ENCODE results near the gene ADK. TPM values are rescaled to one million over a fixed set of nuclear protein-coding genes. Genes with fewer than 3 reads are reported as not detected.

ADK gene
- 31.3 and 41.9 TPM in 2 replicates for polyA plus RNA-seq (2011; rRNA removed)
- 9.2 and 16.1 TPM in 2 replicates for polyA minus RNA-seq (2011; rRNA and poly(A)+ RNA removed)

GRCh38 chr10:74150990-74151878, at the start of gene ADK:
ADK (plus strand) TSS chr10:74151221; CDS start chr10:74151279, 58 bp downstream.
- TF ChIP-seq, protein P1, sequence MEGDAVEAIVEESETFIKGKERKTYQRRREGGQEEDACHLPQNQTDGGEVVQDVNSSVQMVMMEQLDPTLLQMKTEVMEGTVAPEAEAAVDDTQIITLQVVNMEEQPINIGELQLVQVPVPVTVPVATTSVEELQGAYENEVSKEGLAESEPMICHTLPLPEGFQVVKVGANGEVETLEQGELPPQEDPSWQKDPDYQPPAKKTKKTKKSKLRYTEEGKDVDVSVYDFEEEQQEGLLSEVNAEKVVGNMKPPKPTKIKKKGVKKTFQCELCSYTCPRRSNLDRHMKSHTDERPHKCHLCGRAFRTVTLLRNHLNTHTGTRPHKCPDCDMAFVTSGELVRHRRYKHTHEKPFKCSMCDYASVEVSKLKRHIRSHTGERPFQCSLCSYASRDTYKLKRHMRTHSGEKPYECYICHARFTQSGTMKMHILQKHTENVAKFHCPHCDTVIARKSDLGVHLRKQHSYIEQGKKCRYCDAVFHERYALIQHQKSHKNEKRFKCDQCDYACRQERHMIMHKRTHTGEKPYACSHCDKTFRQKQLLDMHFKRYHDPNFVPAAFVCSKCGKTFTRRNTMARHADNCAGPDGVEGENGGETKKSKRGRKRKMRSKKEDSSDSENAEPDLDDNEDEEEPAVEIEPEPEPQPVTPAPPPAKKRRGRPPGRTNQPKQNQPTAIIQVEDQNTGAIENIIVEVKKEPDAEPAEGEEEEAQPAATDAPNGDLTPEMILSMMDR (IDR thresholded peaks at IDR 0.05; ENCODE audit: low read depth, low read length): peak; percentile 41
- ChIA-PET CTCF (interaction anchor here (0.9 to 2.1 kb wide), 7 partner anchors 17 to 265 kb away, joined by 3 to 9 read pairs (median 3); no protein-coding TSS in a partner anchor), POLR2A (interaction anchor here (0.7 to 1.1 kb wide), 4 partner anchors 23 to 39 kb away, joined by 3 to 6 read pairs (median 4); no protein-coding TSS in a partner anchor)

DNA sequence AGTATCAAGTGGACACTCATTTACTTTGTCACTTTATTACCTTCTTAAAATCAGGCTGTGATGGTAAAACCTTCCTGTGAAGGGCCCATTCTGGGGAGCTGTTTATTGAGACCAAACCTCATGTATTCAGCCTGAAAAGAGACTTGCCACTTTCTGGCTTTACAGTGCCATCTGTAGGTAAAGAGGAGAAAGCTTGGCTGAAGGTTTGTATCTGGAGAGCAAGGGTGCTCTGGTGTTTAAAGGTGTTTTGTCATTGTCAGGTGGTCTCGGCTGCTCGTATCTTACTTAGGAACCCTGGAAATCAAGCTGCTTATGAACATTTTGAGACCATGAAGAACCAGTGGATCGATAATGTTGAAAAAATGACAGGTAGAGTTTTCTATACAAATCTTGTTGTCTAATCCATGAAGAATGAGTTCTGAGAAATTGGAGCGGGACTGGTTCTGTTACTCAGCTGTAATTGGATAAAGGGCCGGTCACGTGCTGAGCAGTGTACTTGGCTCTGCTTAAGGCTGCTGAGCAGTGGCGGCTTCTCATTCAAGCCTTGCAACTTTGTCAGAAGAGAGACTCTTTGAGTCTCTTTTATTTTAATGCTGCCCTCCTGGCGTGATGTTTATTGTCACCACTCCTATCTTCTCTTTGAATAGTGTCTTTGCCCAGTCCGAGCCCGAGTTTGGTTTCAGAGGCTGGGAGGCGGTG, 47.3 kb upstream of the ADK start:
- H3K4me3 ChIP-seq (ENCODE audit: low read depth, low read length): no peak overlapping the region
- H3K27me3 ChIP-seq (ENCODE audit: control insufficient read depth, insufficient read depth, low read length): no peaks in the 10 kb centered on the region
- POLR2A ChIA-PET: interaction anchor here (0.6 kb wide), 1 partner anchor 186 kb away, joined by 5 read pairs; no protein-coding TSS in a partner anchor
- H3K27ac ChIP-seq (ENCODE audit: low read depth, low read length): no peak overlapping the region
- CTCF ChIA-PET: interaction anchor here (1.0 to 2.8 kb wide), 8 partner anchors 23 to 259 kb away, joined by 3 to 20 read pairs (median 6); no protein-coding TSS in a partner anchor
- no peak for DNase-seq (ENCODE audit: low read depth, low spot score)
- H3K9me3 ChIP-seq (ENCODE audit: control insufficient read depth, insufficient read depth, low read length): no peaks in the 10 kb centered on the region
- TF ChIP-seq, protein P1 (IDR thresholded peaks at IDR 0.05; ENCODE audit: low read depth, low read length): peak; percentile 50

More at GRCh38 chr10:74150990-74151878, at the start of gene ADK:
- H3K27me3 ChIP-seq (ENCODE audit: control insufficient read depth, insufficient read depth, low read length): no peaks in the 10 kb centered on the region
- peak within 1 kb of the TSS; percentile 98 for H3K4me3 ChIP-seq (ENCODE audit: low read depth, low read length)
- peak within 1 kb of the TSS; percentile 54 for H3K27ac ChIP-seq (ENCODE audit: low read depth, low read length)
- DNase-seq (ENCODE audit: low read depth, low spot score): peak; percentile 95
- peaks cover 3% of the 10 kb centered on the region; the same call in 1 of the 2 replicates for H3K9me3 ChIP-seq (ENCODE audit: control insufficient read depth, insufficient read depth, low read length)

DNA sequence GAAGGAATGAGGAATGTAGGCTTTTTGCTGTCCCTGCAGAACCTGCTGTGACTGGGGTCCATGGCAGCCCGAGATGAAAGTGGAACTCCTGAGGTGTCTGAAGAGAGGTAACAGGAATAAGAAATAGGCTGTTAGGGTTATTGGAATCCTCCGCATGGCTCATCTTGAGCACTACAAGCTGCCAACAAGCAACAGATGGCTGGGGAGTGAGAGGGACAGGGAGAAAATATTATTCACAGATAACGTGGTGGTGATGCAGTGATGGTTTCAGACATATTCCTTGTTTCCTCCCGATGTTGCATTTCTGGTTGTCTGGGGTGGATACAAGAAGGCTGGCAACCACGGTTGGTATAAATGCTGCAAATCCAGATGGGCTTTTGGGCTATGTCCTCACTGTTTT, 46.5 kb upstream of the ADK start:
- Histone ChIP-seq H3K4me3 (ENCODE audit: low read depth, low read length) (no peak overlapping the region), H3K27ac (ENCODE audit: low read depth, low read length) (no peak overlapping the region), H3K9me3 (ENCODE audit: control insufficient read depth, insufficient read depth, low read length) (no peaks in the 10 kb centered on the region), H3K27me3 (ENCODE audit: control insufficient read depth, insufficient read depth, low read length) (no peaks in the 10 kb centered on the region)
- DNase-seq (ENCODE audit: low read depth, low spot score): no peak
- ChIA-PET CTCF (interaction anchor here (0.5 to 2.8 kb wide), 2 partner anchors 9 to 217 kb away, joined by 3 to 20 read pairs; no protein-coding TSS in a partner anchor), POLR2A (no interaction called here)
- TF ChIP-seq, protein P1 (IDR thresholded peaks at IDR 0.05; ENCODE audit: low read depth, low read length): no peak

GRCh38 chr10:74104996-74105395, 46.0 kb upstream of the ADK start:
- TF ChIP-seq, protein P1 (IDR thresholded peaks at IDR 0.05; ENCODE audit: low read depth, low read length): no peak
- Histone ChIP-seq H3K27ac (ENCODE audit: low read depth, low read length) (no peak overlapping the region), H3K9me3 (ENCODE audit: control insufficient read depth, insufficient read depth, low read length) (no peaks in the 10 kb centered on the region), H3K27me3 (ENCODE audit: control insufficient read depth, insufficient read depth, low read length) (no peaks in the 10 kb centered on the region), H3K4me3 (ENCODE audit: low read depth, low read length) (no peak overlapping the region)
- ChIA-PET CTCF (interaction anchor here (0.5 to 2.8 kb wide), 2 partner anchors 9 to 218 kb away, joined by 3 to 20 read pairs; no protein-coding TSS in a partner anchor), POLR2A (no interaction called here)
- DNase-seq (ENCODE audit: low read depth, low spot score): no peak

Data from AG04450 (cell line).